ENCODE measurements around the gene ARPC1A.

DNA sequence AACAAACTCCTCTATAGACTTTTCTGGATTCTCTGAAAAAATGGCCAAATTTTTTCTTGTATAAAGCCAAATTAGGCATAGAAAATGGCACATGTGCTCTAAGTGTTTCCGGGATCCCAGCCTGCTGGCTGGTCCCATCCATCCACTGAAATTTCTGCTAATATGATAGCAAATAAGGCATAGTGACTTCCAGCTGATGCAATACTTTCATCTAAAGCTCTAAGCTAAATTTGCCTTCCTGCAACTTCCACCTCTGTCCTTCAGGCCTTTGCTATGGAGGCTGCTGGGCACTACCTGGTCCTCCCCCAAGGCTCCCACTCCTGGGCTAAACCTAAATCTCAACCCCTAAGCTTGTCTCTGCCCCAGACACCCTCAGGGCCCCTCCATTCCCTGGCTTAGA, 32.5 kb upstream of the ARPC1A start:
- TF ChIP-seq, protein P1, sequence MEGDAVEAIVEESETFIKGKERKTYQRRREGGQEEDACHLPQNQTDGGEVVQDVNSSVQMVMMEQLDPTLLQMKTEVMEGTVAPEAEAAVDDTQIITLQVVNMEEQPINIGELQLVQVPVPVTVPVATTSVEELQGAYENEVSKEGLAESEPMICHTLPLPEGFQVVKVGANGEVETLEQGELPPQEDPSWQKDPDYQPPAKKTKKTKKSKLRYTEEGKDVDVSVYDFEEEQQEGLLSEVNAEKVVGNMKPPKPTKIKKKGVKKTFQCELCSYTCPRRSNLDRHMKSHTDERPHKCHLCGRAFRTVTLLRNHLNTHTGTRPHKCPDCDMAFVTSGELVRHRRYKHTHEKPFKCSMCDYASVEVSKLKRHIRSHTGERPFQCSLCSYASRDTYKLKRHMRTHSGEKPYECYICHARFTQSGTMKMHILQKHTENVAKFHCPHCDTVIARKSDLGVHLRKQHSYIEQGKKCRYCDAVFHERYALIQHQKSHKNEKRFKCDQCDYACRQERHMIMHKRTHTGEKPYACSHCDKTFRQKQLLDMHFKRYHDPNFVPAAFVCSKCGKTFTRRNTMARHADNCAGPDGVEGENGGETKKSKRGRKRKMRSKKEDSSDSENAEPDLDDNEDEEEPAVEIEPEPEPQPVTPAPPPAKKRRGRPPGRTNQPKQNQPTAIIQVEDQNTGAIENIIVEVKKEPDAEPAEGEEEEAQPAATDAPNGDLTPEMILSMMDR (conservative IDR thresholded peaks at IDR 0.05; ENCODE audit: low read depth, low read length), result no peak
- no peak for TF ChIP-seq EZH2 (IDR thresholded peaks at IDR 0.05; ENCODE audit: low read length, unreplicated experiment)
